DND-41 (cell line): ENCODE data around the gene IFNG-AS1.

ENCODE experiments used
- CTCF ChIP-seq: IDR thresholded peaks from 2 replicates; pipeline ENCODE4 v1.5.1; 2012; ENCODE audit warnings: borderline replicate concordance, low read length, moderate library complexity, mild to moderate bottlenecking; ENCODE audit not compliant: poor library complexity, severe bottlenecking; ENCODE audit errors: extremely low read depth
- EZH2 ChIP-seq: IDR thresholded peaks from 3 replicates; pipeline ENCODE4 v1.6.1; 2012; ENCODE audit warnings: borderline replicate concordance, low read depth, mild to moderate bottlenecking, moderate library complexity, low read length, inconsistent platforms; ENCODE audit not compliant: severe bottlenecking

GRCh38 chr12:67964456-67964855 is 24.8 kb upstream of the IFNG-AS1 start:
- TF ChIP-seq CTCF: no peak
- no peak for TF ChIP-seq EZH2
